HepG2 (cell line): ENCODE data around the gene PRR14. TPM values are rescaled to one million over a fixed set of nuclear protein-coding genes. Genes with fewer than 3 reads are reported as not detected.

Source experiments
- ATAC-seq: fragments of 200-7000 bp; cut with Tn5 transposase; 3 replicates; pipeline ENCODE4 v1.9.1; 2020; ENCODE audit warnings: mild to moderate bottlenecking, moderate library complexity
- BruUV-seq: library from RNA; stranded (reverse); fragments of 400-500 nt; replicated peaks from 2 replicates; lab custom pipeline; 2021; lab: Mats Ljungman, UMichigan
- CTCF ChIA-PET: fragments of 300-600 bp; formaldehyde crosslinking; extraction: SDS; loops from one replicate; lab custom pipeline; 2021; ENCODE audit warnings: low total read pairs, inconsistent platforms, low intra/inter-chr PET ratio; lab: Yijun Ruan, JAX
- POLR2A ChIA-PET: fragments of 350-600 bp; sonication (Branson Sonifier 250); formaldehyde crosslinking; loops from one replicate; lab custom pipeline; 2020; ENCODE audit warnings: antibody characterized with exemption, inconsistent platforms; lab: Yijun Ruan, JAX
- DNase-seq: peaks from one replicate; pipeline ENCODE4 v3.0.0-alpha.2; 2015; ENCODE audit warnings: low spot score
- FAIRE-seq: peaks from 3 replicates; lab custom pipeline; 2011; peaks lifted over from hg19 to GRCh38; lab: Jason Lieb, UNC
- H2AFZ ChIP-seq: one replicate; pipeline ENCODE4 v1.6.1; 2011; ENCODE audit warnings: low read length, inconsistent platforms
- H3K27ac ChIP-seq: fragments of 300-600 bp; 3 replicates; pipeline ENCODE4 v1.8.0; 2011; ENCODE audit warnings: mixed run types, mild to moderate bottlenecking, mixed read lengths, low read length, inconsistent platforms; ENCODE audit not compliant: insufficient read depth; ENCODE audit errors: extremely low read length
- H3K27me3 ChIP-seq, 2 experiments: fragments of 200-600 bp in 1 of 2; 2 replicates in 1 of 2; 3 replicates in 1 of 2; pipeline versions ENCODE4 v1.6.0 to v1.8.0; 2011; ENCODE audit warnings: low read length in 2 of 2, mild to moderate bottlenecking in 2 of 2, moderate library complexity in 2 of 2, inconsistent platforms in 1 of 2; ENCODE audit not compliant: insufficient read depth in 2 of 2, control insufficient read depth in 1 of 2
- H3K36me3 ChIP-seq, 2 experiments: fragments of 200-600 bp in 1 of 2; replicated peaks in 1 of 2; 2 replicates in 1 of 2; 3 replicates in 1 of 2; pipeline versions ENCODE4 v1.5.1 to v1.8.0; 2011; ENCODE audit warnings: low read length in 2 of 2, inconsistent platforms in 1 of 2; ENCODE audit not compliant: insufficient read depth in 2 of 2, control insufficient read depth in 1 of 2
- H3K4me1 ChIP-seq: 2 replicates; pipeline ENCODE4 v1.5.1; 2012; ENCODE audit warnings: low read length, inconsistent platforms; ENCODE audit not compliant: insufficient read depth
- H3K4me2 ChIP-seq: 2 replicates; pipeline ENCODE4 v1.6.0; 2011; ENCODE audit warnings: low read depth, low read length, inconsistent platforms
- H3K4me3 ChIP-seq, 3 experiments: fragments of 200-600 bp in 1 of 3; sonication (generic), shearing (Covaris generic) in 1 of 3; replicated peaks in 1 of 3; 2 replicates each; pipeline ENCODE4 v1.5.1; 2011 to 2016; ENCODE audit warnings: low read length in 3 of 3, inconsistent platforms in 2 of 3, low read depth in 2 of 3, mild to moderate bottlenecking in 2 of 3, control low read depth in 1 of 3, mixed read lengths in 1 of 3; ENCODE audit not compliant: insufficient read depth in 1 of 3
- H3K79me2 ChIP-seq: one replicate; pipeline ENCODE4 v1.6.1; 2011; ENCODE audit warnings: low read length, inconsistent platforms; ENCODE audit not compliant: insufficient read depth
- H3K9ac ChIP-seq: 2 replicates; pipeline ENCODE4 v1.6.0; 2011; ENCODE audit warnings: mild to moderate bottlenecking, low read depth, low read length, inconsistent platforms; ENCODE audit not compliant: insufficient read depth
- H3K9me3 ChIP-seq: 2 replicates; pipeline ENCODE4 v1.5.1; 2012; ENCODE audit warnings: mild to moderate bottlenecking, low read length
- H4K20me1 ChIP-seq: 2 replicates; pipeline ENCODE4 v1.6.0; 2011; ENCODE audit warnings: inconsistent platforms, mild to moderate bottlenecking, low read length, moderate library complexity; ENCODE audit not compliant: insufficient read depth
- CBX5 ChIP-seq: sonication (generic); formaldehyde crosslinking; IDR thresholded peaks from 2 replicates; pipeline ENCODE4 v1.4.0; 2020; ENCODE audit warnings: missing genetic modification reagents, borderline replicate concordance
- HIVEP1 ChIP-seq: sonication (generic); formaldehyde crosslinking; IDR thresholded peaks from 2 replicates; pipeline ENCODE4 v1.4.0; 2020; ENCODE audit warnings: mild to moderate bottlenecking, missing genetic modification reagents
- HMG20A ChIP-seq: IDR thresholded peaks from 2 replicates; pipeline ENCODE4 v1.6.1; 2016; ENCODE audit warnings: borderline replicate concordance
- HOXA9 ChIP-seq: sonication (generic); formaldehyde crosslinking; IDR thresholded peaks from 2 replicates; pipeline ENCODE4 v1.8.1; 2022; ENCODE audit warnings: missing genetic modification reagents, mild to moderate bottlenecking, moderate library complexity, borderline replicate concordance
- MXD1 ChIP-seq: sonication (generic); formaldehyde crosslinking; IDR thresholded peaks from 2 replicates; pipeline ENCODE4 v1.4.0; 2020; ENCODE audit warnings: mild to moderate bottlenecking, missing genetic modification reagents
- PRPF4 ChIP-seq: fragments of 200-400 bp; formaldehyde crosslinking; IDR thresholded peaks from 2 replicates; pipeline ENCODE4 v1.6.1; 2016; ENCODE audit warnings: low read length, low read depth; ENCODE audit not compliant: poor library complexity, severe bottlenecking
- TCF12 ChIP-seq, 2 experiments: fragments of 450-650 bp in 1 of 2; sonication (generic) in 1 of 2; formaldehyde crosslinking in 1 of 2; IDR thresholded peaks; 2 replicates each; pipeline versions ENCODE4 v1.6.1 to v1.8.0; 2017 to 2022; ENCODE audit warnings: antibody characterized with exemption in 1 of 2, mild to moderate bottlenecking in 1 of 2, missing genetic modification reagents in 1 of 2, moderate library complexity in 1 of 2
- WIZ ChIP-seq: sonication (generic); formaldehyde crosslinking; IDR thresholded peaks from 2 replicates; pipeline ENCODE4 v1.5.1; 2020; ENCODE audit warnings: mild to moderate bottlenecking, missing genetic modification reagents
- ZBTB4 ChIP-seq: sonication (generic); formaldehyde crosslinking; IDR thresholded peaks from 2 replicates; pipeline ENCODE4 v1.4.0; 2020; ENCODE audit warnings: missing genetic modification reagents, mild to moderate bottlenecking, borderline replicate concordance
- ZFP90 ChIP-seq: sonication (generic); formaldehyde crosslinking; IDR thresholded peaks from 2 replicates; pipeline ENCODE4 v1.8.0; 2022; ENCODE audit warnings: missing genetic modification reagents, mild to moderate bottlenecking, inconsistent platforms, borderline replicate concordance
- ZNF281 ChIP-seq: sonication (generic); formaldehyde crosslinking; IDR thresholded peaks from 2 replicates; pipeline ENCODE4 v1.4.0; 2020; ENCODE audit warnings: missing genetic modification reagents, borderline replicate concordance
- ZNF317 ChIP-seq: sonication (generic); formaldehyde crosslinking; IDR thresholded peaks from 2 replicates; pipeline ENCODE4 v1.5.0; 2020; ENCODE audit warnings: mild to moderate bottlenecking, missing genetic modification reagents
- ZNF674 ChIP-seq: sonication (generic); formaldehyde crosslinking; IDR thresholded peaks from 2 replicates; pipeline ENCODE4 v1.5.0; 2020; ENCODE audit warnings: low read depth, mild to moderate bottlenecking, missing genetic modification reagents
- ZUFSP ChIP-seq: sonication (generic); formaldehyde crosslinking; IDR thresholded peaks from 2 replicates; pipeline ENCODE4 v1.9.0; 2021; ENCODE audit warnings: missing genetic modification reagents, mild to moderate bottlenecking, borderline replicate concordance
- WGBS: methylation state at CpG from one replicate; pipeline ENCODE4 v1.1.6; 2017; ENCODE audit warnings: low lambda C conversion rate; 5-methylcytosine and 5-hydroxymethylcytosine counted together
- in situ Hi-C: cut with HindIII; loops from 2 replicates; pipeline ENCODE4 v1.10.0; 2017; ENCODE audit warnings: low pct_unique_long_range_greater_than_20kb; ENCODE audit not compliant: extremely low pct_ligation_motif_present
- intact Hi-C: fragments of 100-400 bp; cut with micrococcal nuclease; formaldehyde crosslinking; loops from one replicate; pipeline ENCODE4 v1.10.0; 2022; ENCODE audit not compliant: unreplicated experiment
- polyA plus RNA-seq, 8 experiments: library from polyadenylated mRNA; depleted of rRNA in 3 of 8; stranded (reverse) in 7 of 8; unstranded in 1 of 8; fragments of >200 nt; fragmentation: Illumina TruSeq in 4 of 8; extraction: Trizol in 4 of 8; gene quantifications; 2 replicates each; pipeline versions ENCODE4 v1.2.1 to v1.2.3, GENCODE V29; 2011 to 2016; ENCODE audit warnings: low read depth in 4 of 8, missing spikeins in 1 of 8, mixed read lengths in 1 of 8; ENCODE audit not compliant: insufficient read depth in 1 of 8
- total RNA-seq, 5 experiments: library from RNA; depleted of rRNA; stranded (reverse); fragments of >200 nt; fragmentation: Illumina TruSeq; extraction: Trizol; gene quantifications; 2 replicates each; pipeline ENCODE4 v1.2.3, GENCODE V29; 2016; ENCODE audit warnings: low read depth in 1 of 5

Gene PRR14
- total and polyA plus RNA-seq, 2 of the 13 experiments (the other 11 are each of a cell fraction or from before 2014, with no cell fraction given): 8.4 to 11.0 TPM

GRCh38 chr16:30649725-30650368 lies 913 bp upstream of the PRR14 start:
- Histone ChIP-seq H3K4me1 (peaks cover 25% of the 10 kb centered on the region), H3K4me2 (peak overlapping the region; percentile 34), H3K79me2 (peaks cover 5% of the 10 kb centered on the region), H3K9me3 (no peaks in the 10 kb centered on the region), H4K20me1 (no peaks in the 10 kb centered on the region), H3K36me3 (peaks cover 1 to 17% of the 10 kb centered on the region in 2 experiments; a peak in 4 of 5 replicates), H3K4me3 (no peak overlapping the region), H2AFZ (peak overlapping the region; percentile 45), H3K27ac (peak overlapping the region; percentile 88), H3K9ac (no peak overlapping the region), H3K27me3 (no peaks in the 10 kb centered on the region; a peak in 1 of 5 replicates)
- no peak for ATAC-seq
- WGBS: 93% methylated on average over 22 of the region's 22 CpGs
- intact Hi-C loops: loop anchor here (2.0 to 10.0 kb wide), 4 partner anchors 15 to 565 kb away; partner anchors contain the start of gene ZNF768
- CTCF ChIA-PET: no interaction called here
- no peak for DNase-seq
- POLR2A ChIA-PET: interaction anchor here (0.6 to 2.1 kb wide), 10 partner anchors 8 to 268 kb away, joined by 3 to 18 read pairs (median 4); partner anchors contain the start of genes FBRS and ZNF689
- FAIRE-seq: no peak
- no TSS peak for BruUV-seq
- in situ Hi-C loops: loop anchor here (25.0 kb wide), 2 partner anchors 563 to 838 kb away; partner anchors contain the start of genes MAZ, MVP, PAGR1 and PPP4C
- peak; percentile 100 for TF ChIP-seq PRPF4
- no peak for TF ChIP-seq ZUFSP (CRISPR knock-in tag)
- TF ChIP-seq HMG20A (CRISPR knock-in tag): no peak
- no peak for TF ChIP-seq ZNF674
- no peak for TF ChIP-seq CBX5 (CRISPR knock-in tag)
- TF ChIP-seq MXD1 (CRISPR knock-in tag): peak; percentile 16; the same call in 1 of the 2 replicates
- peak; percentile 58; the same call in 1 of the 2 replicates for TF ChIP-seq ZBTB4 (CRISPR knock-in tag)
- peak; percentile 49; the same call in 1 of the 2 replicates for TF ChIP-seq ZFP90 (CRISPR knock-in tag)
- 0 out of 2 replicates have a peak, but pooled peaks have one; percentile 2 for TF ChIP-seq ZNF317 (CRISPR knock-in tag)
- no peak for TF ChIP-seq ZNF281
- no peak for TF ChIP-seq TCF12 (IDR thresholded peaks at IDR 0.05)
- no peak for TF ChIP-seq TCF12 (CRISPR knock-in tag; IDR thresholded peaks at IDR 0.05)
- no peak for TF ChIP-seq HOXA9 (CRISPR knock-in tag)
- no peak for TF ChIP-seq WIZ (CRISPR knock-in tag)
- TF ChIP-seq HIVEP1 (CRISPR knock-in tag): no peak
